Astrocyte (in vitro differentiated cells and primary cell): ENCODE data around the gene UBE2G2. TPM values are rescaled to one million over a fixed set of nuclear protein-coding genes. Genes with fewer than 3 reads are reported as not detected.

Experiments used
- DNase-seq: peaks from one replicate; pipeline ENCODE4 v3.0.0-alpha.2; 2010; ENCODE audit warnings: low read depth
- FAIRE-seq: peaks from 2 replicates; lab custom pipeline; 2011; peaks lifted over from hg19 to GRCh38; lab: Jason Lieb, UNC
- H2AFZ ChIP-seq: 2 replicates; pipeline ENCODE4 v1.6.0; 2012; ENCODE audit warnings: low read depth, low read length, inconsistent platforms
- H3K27ac ChIP-seq: 2 replicates; pipeline ENCODE4 v1.5.1; 2011; ENCODE audit warnings: low read depth, low read length, inconsistent platforms
- H3K27me3 ChIP-seq: 2 replicates; pipeline ENCODE4 v1.6.0; 2011; ENCODE audit warnings: low read length, inconsistent platforms; ENCODE audit not compliant: insufficient read depth
- H3K36me3 ChIP-seq: 2 replicates; pipeline ENCODE4 v1.5.1; 2011; ENCODE audit warnings: low read length, inconsistent platforms; ENCODE audit not compliant: insufficient read depth
- H3K4me1 ChIP-seq: 2 replicates; pipeline ENCODE4 v1.5.1; 2011; ENCODE audit warnings: low read length, inconsistent platforms; ENCODE audit not compliant: insufficient read depth
- H3K4me2 ChIP-seq: 2 replicates; pipeline ENCODE4 v1.6.0; 2012; ENCODE audit warnings: low read length, inconsistent platforms
- H3K4me3 ChIP-seq: 2 replicates; pipeline ENCODE4 v1.5.1; 2011; ENCODE audit warnings: low read depth, mild to moderate bottlenecking, low read length, inconsistent platforms; ENCODE audit not compliant: insufficient read depth
- H3K79me2 ChIP-seq: 2 replicates; pipeline ENCODE4 v1.6.0; 2012; ENCODE audit warnings: mild to moderate bottlenecking, low read length, inconsistent platforms; ENCODE audit not compliant: insufficient read depth
- H3K9ac ChIP-seq: 2 replicates; pipeline ENCODE4 v1.6.0; 2012; ENCODE audit warnings: mild to moderate bottlenecking, low read length, inconsistent platforms
- H3K9me3 ChIP-seq: 2 replicates; pipeline ENCODE4 v1.5.1; 2012; ENCODE audit warnings: low read depth, mild to moderate bottlenecking, low read length, inconsistent platforms; ENCODE audit not compliant: insufficient read depth
- H4K20me1 ChIP-seq: 2 replicates; pipeline ENCODE4 v1.6.0; 2012; ENCODE audit warnings: low read length, inconsistent platforms; ENCODE audit not compliant: insufficient read depth
- H3K27ac Mint-ChIP-seq: one replicate; pipeline ENCODE4 v1.8.0; 2021; ENCODE audit warnings: mild to moderate bottlenecking, mixed read lengths; ENCODE audit not compliant: unreplicated experiment
- H3K27me3 Mint-ChIP-seq: one replicate; pipeline ENCODE4 v1.8.0; 2021; ENCODE audit warnings: low read depth, mixed read lengths; ENCODE audit not compliant: unreplicated experiment
- H3K36me3 Mint-ChIP-seq: one replicate; pipeline ENCODE4 v1.8.0; 2021; ENCODE audit warnings: low read depth, mixed read lengths; ENCODE audit not compliant: unreplicated experiment
- H3K4me1 Mint-ChIP-seq: one replicate; pipeline ENCODE4 v1.8.0; 2021; ENCODE audit warnings: low read depth, mixed read lengths; ENCODE audit not compliant: unreplicated experiment
- H3K4me3 Mint-ChIP-seq: one replicate; pipeline ENCODE4 v1.8.0; 2021; ENCODE audit warnings: mild to moderate bottlenecking, moderate library complexity, mixed read lengths; ENCODE audit not compliant: unreplicated experiment
- H3K9me3 Mint-ChIP-seq: one replicate; pipeline ENCODE4 v1.8.0; 2021; ENCODE audit warnings: mild to moderate bottlenecking, mixed read lengths; ENCODE audit not compliant: unreplicated experiment
- CTCF ChIP-seq: IDR thresholded peaks from 2 replicates; pipeline ENCODE4 v1.5.1; 2011; ENCODE audit warnings: low read depth, mild to moderate bottlenecking, inconsistent platforms, low read length, moderate library complexity; ENCODE audit not compliant: insufficient read depth
- EZH2 ChIP-seq: IDR thresholded peaks from 2 replicates; pipeline ENCODE4 v1.6.1; 2012; ENCODE audit warnings: mild to moderate bottlenecking, low read length, inconsistent platforms; ENCODE audit not compliant: insufficient read depth
- total RNA-seq: library from RNA; stranded (reverse); gene quantifications from 2 replicates; pipeline ENCODE4 v1.2.1, GENCODE V29; 2021

UBE2G2 gene
- total RNA-seq, 1 donor from 2014 or later: 74.5 TPM

- no peaks in the 10 kb centered on the region for H4K20me1 ChIP-seq
- Mint-ChIP-seq H3K4me3 (peak overlapping the region; percentile 20), H3K27me3 (peaks cover 41% of the 10 kb centered on the region), H3K27ac (no peak overlapping the region), H3K4me1 (no peaks in the 10 kb centered on the region), H3K36me3 (peaks cover 7% of the 10 kb centered on the region), H3K9me3 (peaks cover 26% of the 10 kb centered on the region)
- peaks cover 20% of the 10 kb centered on the region for H3K9me3 ChIP-seq
- H3K4me2 ChIP-seq: no peak overlapping the region
- H3K4me3 ChIP-seq: no peak overlapping the region
- H3K9ac ChIP-seq: no peak overlapping the region
- no peaks in the 10 kb centered on the region for H3K79me2 ChIP-seq
- H3K27ac ChIP-seq: no peak overlapping the region
- peaks cover 2% of the 10 kb centered on the region for H3K27me3 ChIP-seq
- TF ChIP-seq CTCF (no peak), EZH2 (no peak)
- H2AFZ ChIP-seq: no peak overlapping the region
- no peak for DNase-seq
- H3K4me1 ChIP-seq: no peaks in the 10 kb centered on the region
- H3K36me3 ChIP-seq: no peaks in the 10 kb centered on the region
- FAIRE-seq: no peak
Measured at GRCh38 chr21:44829507-44830092, 28.0 kb upstream of the UBE2G2 start.

DNA sequence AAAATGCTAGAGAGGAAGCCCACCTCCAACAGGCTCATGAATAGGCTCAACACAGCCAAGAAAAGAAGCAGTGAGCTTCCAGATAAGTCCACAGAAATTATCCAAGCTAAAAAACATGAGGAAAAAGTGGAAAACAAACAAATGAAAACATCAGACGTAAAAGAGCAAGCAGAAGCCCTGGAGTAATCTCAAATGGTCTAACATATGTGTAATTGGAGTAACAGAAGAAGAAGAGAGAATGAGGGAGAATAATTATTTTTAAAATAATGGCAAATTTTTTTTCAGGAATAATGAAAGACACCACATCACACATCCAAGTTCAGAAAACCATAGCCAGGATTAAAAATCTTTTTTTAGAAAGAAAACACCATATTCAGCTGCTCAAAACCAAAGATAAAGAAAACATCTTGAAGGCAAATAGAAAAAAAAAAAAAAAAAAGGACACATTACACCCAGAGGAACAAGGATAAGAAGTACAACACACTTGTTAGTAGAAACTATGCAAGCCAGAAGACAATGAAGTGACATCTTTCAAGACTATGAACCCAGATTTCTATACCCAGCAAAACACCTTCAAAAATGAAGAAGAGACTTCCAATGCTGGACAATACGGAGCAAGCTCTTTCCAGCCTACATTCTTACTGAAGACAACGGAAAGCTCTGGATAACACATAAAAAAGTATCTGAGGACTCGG lies 26.9 kb upstream of the UBE2G2 start:
- Histone ChIP-seq H3K4me3 (no peak overlapping the region), H3K9ac (no peak overlapping the region), H3K4me1 (no peaks in the 10 kb centered on the region), H3K27me3 (peaks cover 2% of the 10 kb centered on the region), H2AFZ (no peak overlapping the region), H3K36me3 (no peaks in the 10 kb centered on the region), H3K4me2 (no peak overlapping the region), H3K79me2 (no peaks in the 10 kb centered on the region), H4K20me1 (no peaks in the 10 kb centered on the region), H3K27ac (no peak overlapping the region), H3K9me3 (peaks cover 20% of the 10 kb centered on the region)
- DNase-seq (no peak), FAIRE-seq (no peak)
- Mint-ChIP-seq H3K27me3 (peaks cover 34% of the 10 kb centered on the region), H3K4me3 (no peak overlapping the region), H3K27ac (no peak overlapping the region), H3K36me3 (peaks cover 5% of the 10 kb centered on the region), H3K9me3 (peaks cover 29% of the 10 kb centered on the region), H3K4me1 (no peaks in the 10 kb centered on the region)
- no peak for TF ChIP-seq EZH2
- TF ChIP-seq CTCF: no peak

DNA sequence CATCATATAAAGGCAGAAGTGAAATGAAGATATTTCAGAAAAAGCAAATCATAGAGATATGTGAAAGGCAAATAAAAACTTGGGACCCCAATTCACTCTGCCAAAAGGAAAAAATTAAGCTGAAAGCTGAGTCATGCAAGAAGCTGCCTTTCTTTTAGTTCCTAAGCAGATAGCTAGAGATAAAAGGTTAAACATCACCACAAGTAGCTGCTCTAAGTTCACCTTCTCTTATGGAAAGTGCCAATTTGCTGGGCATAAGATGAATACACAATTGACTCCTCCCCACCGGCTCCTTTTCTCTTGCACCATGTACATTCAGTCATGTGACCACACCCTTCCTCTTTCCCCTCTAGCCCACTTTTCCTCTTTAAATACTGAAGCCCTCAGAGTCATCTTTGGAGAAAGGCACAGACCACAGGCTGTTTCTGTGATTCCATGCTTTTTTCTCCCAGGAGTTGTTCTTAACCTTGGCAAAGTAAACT lies 21.6 kb upstream of the UBE2G2 start:
- Histone ChIP-seq H4K20me1 (no peaks in the 10 kb centered on the region), H3K9ac (no peak overlapping the region), H3K4me1 (no peaks in the 10 kb centered on the region), H3K27ac (no peak overlapping the region), H3K9me3 (peaks cover 22% of the 10 kb centered on the region), H3K36me3 (no peaks in the 10 kb centered on the region), H3K4me3 (no peak overlapping the region), H3K4me2 (no peak overlapping the region), H3K27me3 (no peaks in the 10 kb centered on the region), H3K79me2 (no peaks in the 10 kb centered on the region), H2AFZ (no peak overlapping the region)
- no peak for FAIRE-seq
- DNase-seq: no peak
- TF ChIP-seq EZH2 (no peak), CTCF (no peak)
- Mint-ChIP-seq H3K4me3 (no peak overlapping the region), H3K4me1 (no peaks in the 10 kb centered on the region), H3K27me3 (peaks cover 5% of the 10 kb centered on the region), H3K9me3 (peaks cover 35% of the 10 kb centered on the region), H3K27ac (peak overlapping the region; percentile 20), H3K36me3 (peaks cover 8% of the 10 kb centered on the region)
